IMR-90 (cell line): ENCODE measurements around the gene RPN1. TPM values are rescaled to one million over a fixed set of nuclear protein-coding genes. Genes with fewer than 3 reads are reported as not detected.
"Not testable (repeated sequence)": the region's sequence is repeated elsewhere in the genome, so short reads cannot be mapped to it uniquely, and the experiment has no call there.

Experiments used
- ATAC-seq: fragments of 200-7000 bp; cut with Tn5 transposase; 2 replicates; pipeline ENCODE4 v1.9.1; 2020; ENCODE audit warnings: low read depth, mild to moderate bottlenecking, moderate library complexity
- BruUV-seq: library from RNA; stranded (reverse); fragments of 400-500 nt; replicated peaks from 2 replicates; lab custom pipeline; 2021; lab: Mats Ljungman, UMichigan
- CTCF ChIA-PET: fragments of 300-600 bp; formaldehyde crosslinking; extraction: SDS; loops from one replicate; lab custom pipeline; 2021; ENCODE audit warnings: antibody characterized with exemption; lab: Yijun Ruan, JAX
- POLR2A ChIA-PET: fragments of 300-600 bp; sonication (Branson Sonifier 250); formaldehyde crosslinking; loops from one replicate; lab custom pipeline; 2022; ENCODE audit warnings: antibody characterized with exemption; ENCODE audit not compliant: unreplicated experiment; lab: Charles Lee
- DNase-seq: peaks from one replicate; pipeline ENCODE4 v3.0.0; 2013
- H2AFZ ChIP-seq: replicated peaks from 2 replicates; pipeline ENCODE3; 2013; ENCODE audit warnings: low read length, mild to moderate bottlenecking; ENCODE audit not compliant: poor library complexity
- H2AK5ac ChIP-seq: 2 replicates; pipeline ENCODE4 v1.6.1; 2013; ENCODE audit warnings: low read depth, low read length, inconsistent platforms
- H2AK9ac ChIP-seq: replicated peaks from 2 replicates; pipeline ENCODE3; 2013; ENCODE audit warnings: mild to moderate bottlenecking, low read depth, low read length, moderate library complexity; ENCODE audit not compliant: poor library complexity
- H2BK120ac ChIP-seq: 2 replicates; pipeline ENCODE4 v1.6.1; 2013; ENCODE audit warnings: low read depth, low read length, inconsistent platforms
- H2BK15ac ChIP-seq: 3 replicates; pipeline ENCODE4 v1.6.1; 2013; ENCODE audit warnings: low read depth, low read length, inconsistent platforms
- H2BK20ac ChIP-seq: 2 replicates; pipeline ENCODE4 v1.6.1; 2013; ENCODE audit warnings: low read depth, mild to moderate bottlenecking, inconsistent platforms, low read length, moderate library complexity
- H2BK5ac ChIP-seq: 2 replicates; pipeline ENCODE4 v1.6.1; 2013; ENCODE audit warnings: mild to moderate bottlenecking, low read depth, low read length, inconsistent platforms; ENCODE audit not compliant: poor library complexity, severe bottlenecking
- H3K14ac ChIP-seq: replicated peaks from 2 replicates; pipeline ENCODE4 v1.6.1; 2013; ENCODE audit warnings: low read depth, low read length, inconsistent platforms
- H3K18ac ChIP-seq: 2 replicates; pipeline ENCODE4 v1.6.1; 2013; ENCODE audit warnings: low read depth, low read length, control low read depth
- H3K23ac ChIP-seq: 2 replicates; pipeline ENCODE4 v1.6.1; 2013; ENCODE audit warnings: low read depth, low read length, inconsistent platforms
- H3K27ac ChIP-seq: 2 replicates; pipeline ENCODE4 v1.5.1; 2013; ENCODE audit warnings: mild to moderate bottlenecking, control low read depth, low read length; ENCODE audit not compliant: insufficient read depth
- H3K27me3 ChIP-seq: 2 replicates; pipeline ENCODE4 v1.6.1; 2013; ENCODE audit warnings: low read length; ENCODE audit not compliant: control insufficient read depth, insufficient read depth
- H3K36me3 ChIP-seq: 2 replicates; pipeline ENCODE4 v1.6.1; 2013; ENCODE audit warnings: low read length, mixed read lengths; ENCODE audit not compliant: control insufficient read depth, insufficient read depth
- H3K4ac ChIP-seq: 2 replicates; pipeline ENCODE4 v1.6.1; 2013; ENCODE audit warnings: low read depth, low read length, inconsistent platforms
- H3K4me1 ChIP-seq: 2 replicates; pipeline ENCODE4 v1.6.1; 2013; ENCODE audit warnings: low read length, mixed read lengths; ENCODE audit not compliant: control insufficient read depth, insufficient read depth
- H3K4me2 ChIP-seq: 2 replicates; pipeline ENCODE4 v1.6.1; 2013; ENCODE audit warnings: low read depth, mild to moderate bottlenecking, control low read depth, low read length, moderate library complexity
- H3K4me3 ChIP-seq: 2 replicates; pipeline ENCODE4 v1.5.1; 2013; ENCODE audit warnings: low read depth, mild to moderate bottlenecking, control low read depth, low read length, moderate library complexity; ENCODE audit not compliant: insufficient read depth
- H3K56ac ChIP-seq: 2 replicates; pipeline ENCODE4 v1.6.1; 2013; ENCODE audit warnings: low read length, inconsistent platforms; ENCODE audit not compliant: insufficient read depth; ENCODE audit errors: extremely low read depth
- H3K79me1 ChIP-seq, 2 experiments: 2 replicates each; pipeline ENCODE4 v1.6.1; 2013; ENCODE audit warnings: low read length in 2 of 2, inconsistent platforms in 1 of 2, low read depth in 1 of 2
- H3K9ac ChIP-seq: 2 replicates; pipeline ENCODE4 v1.6.1; 2013; ENCODE audit warnings: low read depth, low read length, control low read depth
- H3K9me1 ChIP-seq: 2 replicates; pipeline ENCODE4 v1.6.1; 2013; ENCODE audit warnings: low read length, inconsistent platforms; ENCODE audit not compliant: insufficient read depth
- H3K9me3 ChIP-seq: 2 replicates; pipeline ENCODE4 v1.6.1; 2013; ENCODE audit warnings: low read length; ENCODE audit not compliant: control insufficient read depth, insufficient read depth
- H4K20me1 ChIP-seq: 2 replicates; pipeline ENCODE4 v1.6.1; 2013; ENCODE audit warnings: low read length, inconsistent platforms; ENCODE audit not compliant: insufficient read depth
- H4K5ac ChIP-seq: 2 replicates; pipeline ENCODE4 v1.6.1; 2013; ENCODE audit warnings: mild to moderate bottlenecking, low read depth, low read length, control low read depth
- H4K8ac ChIP-seq, 2 experiments: 2 replicates each; pipeline ENCODE4 v1.6.1; 2013; ENCODE audit warnings: low read depth in 2 of 2, low read length in 2 of 2, control low read depth in 1 of 2, inconsistent platforms in 1 of 2
- H4K91ac ChIP-seq: 2 replicates; pipeline ENCODE4 v1.6.1; 2013; ENCODE audit warnings: low read depth, low read length, inconsistent platforms; ENCODE audit not compliant: insufficient read depth
- WGBS, 2 experiments: methylation state at CpG; one replicate each; pipeline versions ENCODE4 v1.1.5 to v1.1.7; 2013; ENCODE audit warnings: missing lambda C conversion rate in 2 of 2; ENCODE audit not compliant: insufficient read length in 1 of 2; ENCODE audit errors: extremely low coverage in 2 of 2; 5-methylcytosine and 5-hydroxymethylcytosine counted together
- dilution Hi-C: fragments of 300-500 bp; cut with HindIII; formaldehyde crosslinking; loops from one replicate; pipeline ENCODE4 v1.14.3; 2018; ENCODE audit warnings: low sequenced_read_pairs; ENCODE audit not compliant: unreplicated experiment
- in situ Hi-C: fragments of 300-500 bp; cut with MboI; formaldehyde crosslinking; loops from 3 replicates; pipeline ENCODE4 v1.14.3; 2019; ENCODE audit warnings: low sequenced_read_pairs, inconsistent platforms, mixed read lengths
- intact Hi-C: fragments of 100-400 bp; cut with micrococcal nuclease; formaldehyde crosslinking; loops from 2 replicates; pipeline ENCODE4 v1.10.0; 2022
- polyA plus RNA-seq, 3 experiments: library from polyadenylated mRNA; depleted of rRNA; stranded (reverse); fragments of >200 nt; gene quantifications; 2 replicates each; pipeline ENCODE4 v1.2.3, GENCODE V29; 2012; ENCODE audit warnings: low replicate concordance in 1 of 3
- total RNA-seq: library from RNA; depleted of rRNA; stranded (reverse); fragments of >200 nt; gene quantifications from 2 replicates; pipeline ENCODE4 v1.2.3, GENCODE V29; 2012

Gene RPN1
- total and polyA plus RNA-seq, 2 of the 4 experiments (the other 2 are of a cell fraction): 252 to 736 TPM

DNA sequence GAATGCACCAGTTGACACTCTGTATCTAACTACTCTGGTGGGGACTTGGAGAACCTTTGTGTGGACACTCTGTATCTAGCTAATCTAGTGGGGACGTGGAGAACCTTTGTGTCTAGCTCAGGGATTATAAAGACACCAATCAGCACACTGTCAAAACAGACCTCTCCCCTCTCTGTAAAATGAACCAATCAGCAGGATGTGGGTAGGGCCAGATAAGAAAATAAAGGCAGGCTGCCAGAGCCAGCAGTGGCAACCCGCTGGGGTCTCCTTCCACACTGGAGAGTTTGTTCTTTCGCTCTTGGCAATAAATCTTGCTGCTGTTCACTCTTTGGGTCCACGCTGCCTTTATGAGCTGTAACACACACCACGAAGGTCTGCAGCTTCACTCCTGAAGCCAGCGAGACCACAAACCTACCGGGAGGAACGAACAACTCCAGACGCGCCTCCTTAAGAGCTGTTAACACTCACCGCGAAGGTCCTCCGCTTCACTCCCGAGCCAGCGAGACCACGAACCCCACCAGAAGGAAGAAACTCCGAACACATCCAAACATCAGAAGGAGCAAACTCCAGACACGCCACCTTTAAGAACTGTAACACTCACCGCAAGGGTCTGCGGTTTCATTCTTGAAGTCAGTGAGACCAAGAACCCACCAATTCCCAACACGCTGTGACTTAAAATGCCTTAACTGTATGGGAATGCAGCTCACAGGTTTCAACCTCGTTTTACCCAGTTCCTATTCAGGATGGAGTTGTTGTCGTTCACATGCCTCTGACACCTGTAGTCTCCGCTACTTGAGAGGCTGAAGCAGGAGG, 3.6 kb upstream of the RPN1 start:
- H3K56ac ChIP-seq, H3K14ac ChIP-seq, H2AK9ac ChIP-seq, H3K4me2 ChIP-seq, intact Hi-C loops, H2AFZ ChIP-seq, H3K79me1 ChIP-seq, H3K4me3 ChIP-seq, H2BK15ac ChIP-seq, H4K5ac ChIP-seq, H3K36me3 ChIP-seq, H2BK5ac ChIP-seq, H2BK20ac ChIP-seq, POLR2A ChIA-PET, dilution Hi-C loops, H2AK5ac ChIP-seq, H3K4ac ChIP-seq, in situ Hi-C loops, H3K23ac ChIP-seq, H3K9me1 ChIP-seq, DNase-seq, H3K9me3 ChIP-seq, H4K8ac ChIP-seq, H2BK120ac ChIP-seq, H4K91ac ChIP-seq, H4K20me1 ChIP-seq, H3K18ac ChIP-seq, BruUV-seq, H3K4me1 ChIP-seq, H3K27ac ChIP-seq, ATAC-seq, H3K9ac ChIP-seq, H3K27me3 ChIP-seq: not testable (repeated sequence)
- CTCF ChIA-PET: interaction anchor here (0.7 kb wide), 1 partner anchor 556 kb away, joined by 3 read pairs; no protein-coding TSS in a partner anchor
- 86% methylated on average over 10 of the region's 24 CpGs; no CpG with 5 or more reads in 1 of the 2 experiments for WGBS, 2 experiments

DNA sequence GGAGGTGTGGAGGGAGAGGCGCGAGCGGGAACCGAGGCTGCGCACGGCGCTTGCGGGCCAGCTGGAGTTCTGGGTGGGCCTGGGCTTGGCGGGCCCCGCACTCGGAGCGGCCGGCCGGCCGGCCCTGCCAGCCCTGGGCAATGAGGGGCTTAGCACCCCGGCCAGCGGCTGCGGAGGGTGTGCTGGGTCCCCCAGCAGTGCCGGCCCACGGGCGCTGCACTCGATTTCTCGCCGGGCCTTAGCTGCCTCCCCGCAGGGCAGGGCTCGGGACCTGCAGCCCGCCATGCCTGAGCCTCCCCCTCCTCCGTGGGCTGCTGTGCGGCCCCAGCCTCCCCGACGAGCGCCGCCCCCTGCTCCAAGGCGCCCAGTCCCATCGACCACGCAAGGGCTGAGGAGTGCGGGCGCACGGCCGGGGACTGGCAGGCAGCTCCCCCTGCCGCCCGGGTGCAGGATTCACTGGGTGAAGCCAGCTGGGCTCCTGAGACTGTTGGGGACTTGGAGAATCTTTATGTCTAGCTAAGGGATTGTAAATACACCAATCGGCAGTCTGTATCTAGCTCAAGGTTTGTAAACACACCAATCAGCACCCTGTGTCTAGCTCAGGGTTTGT, 2.9 kb upstream of the RPN1 start:
- H2AFZ ChIP-seq, intact Hi-C loops, H3K14ac ChIP-seq, BruUV-seq, ATAC-seq, H3K9ac ChIP-seq, H2BK20ac ChIP-seq, H2AK9ac ChIP-seq, CTCF ChIA-PET, H3K23ac ChIP-seq, H3K9me3 ChIP-seq, H2BK5ac ChIP-seq, H3K18ac ChIP-seq, H3K4me2 ChIP-seq, H3K79me1 ChIP-seq, H3K36me3 ChIP-seq, H4K5ac ChIP-seq, in situ Hi-C loops, H3K9me1 ChIP-seq, H2BK15ac ChIP-seq, H3K4me1 ChIP-seq, H3K56ac ChIP-seq, POLR2A ChIA-PET, H3K27ac ChIP-seq, dilution Hi-C loops, H3K27me3 ChIP-seq, H2AK5ac ChIP-seq, H3K4me3 ChIP-seq, H2BK120ac ChIP-seq, H3K4ac ChIP-seq, H4K8ac ChIP-seq, DNase-seq, H4K91ac ChIP-seq: not testable (repeated sequence)
- WGBS, 2 experiments: 47% methylated on average over 13 of the region's 43 CpGs; no CpG with 5 or more reads in 1 of the 2 experiments
- peaks cover 12% of the 10 kb centered on the region for H4K20me1 ChIP-seq
